ENCODE results near the gene LRRC25. TPM values are rescaled to one million over a fixed set of nuclear protein-coding genes. Genes with fewer than 3 reads are reported as not detected.

The LRRC25 gene
- polyA plus RNA-seq, 2 of the 4 experiments (the other 2 are of a cell fraction), result not detected

GRCh38 chr19:18434411-18435175 is 37.2 kb upstream of the LRRC25 start:
- H3K4me2 ChIP-seq, result no peak overlapping the region
- no peak overlapping the region for H3K4me3 ChIP-seq
- peaks cover 23% of the 10 kb centered on the region for H3K4me1 ChIP-seq
- no peak for ATAC-seq
- 93% methylated on average over 21 of the region's 21 CpGs for WGBS (ENCODE audit: missing lambda C conversion rate)
- no peak overlapping the region for H3K27ac ChIP-seq
- CTCF ChIA-PET, result interaction anchor here (0.7 to 1.7 kb wide), 7 partner anchors 15 to 154 kb away, joined by 3 to 8 read pairs (median 3); partner anchors contain the start of genes REX1BD and SSBP4
- H3K9me3 ChIP-seq, result no peaks in the 10 kb centered on the region
- FAIRE-seq, result no peak
- no peak for TF ChIP-seq ZFP36 (IDR thresholded peaks at IDR 0.05; ENCODE audit: borderline replicate concordance, partially characterized antibody)
- no peak for DNase-seq (ENCODE audit: low read depth in 1 of 2, low spot score in 1 of 2)
- POLR2A ChIA-PET, result no interaction called here

DNA sequence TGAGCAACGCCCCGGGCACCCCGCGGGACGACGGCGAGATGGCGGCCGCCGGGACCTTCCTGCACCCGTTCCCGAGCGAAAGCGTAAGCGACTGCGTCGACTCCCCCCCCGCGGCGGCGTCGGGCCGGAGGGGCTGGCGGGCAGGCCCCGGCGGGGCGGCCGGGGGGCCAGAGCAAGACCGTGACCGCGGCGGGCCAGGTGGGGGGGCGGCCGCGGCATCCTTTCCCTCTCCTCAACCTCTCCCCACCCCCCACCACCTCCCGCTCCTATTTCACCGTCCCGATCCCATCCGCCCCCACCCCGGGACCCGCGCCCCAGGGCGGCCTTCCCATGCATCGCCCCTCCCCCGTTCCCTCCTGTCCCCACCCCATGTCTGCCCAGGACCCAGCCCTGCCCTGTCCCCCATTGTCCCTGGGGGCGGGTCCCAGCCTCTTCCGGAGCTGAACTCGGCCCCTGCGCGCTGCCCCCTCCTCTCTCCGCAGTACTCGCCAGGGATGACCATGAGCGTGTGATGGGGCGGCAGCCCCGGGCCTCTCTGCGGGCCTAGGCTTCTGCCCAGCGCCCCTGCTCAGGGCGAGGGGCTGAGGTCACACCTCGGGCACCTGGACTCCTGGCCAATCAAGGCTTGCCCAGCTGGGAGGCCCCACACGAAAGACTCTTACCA is 36.4 kb upstream of the LRRC25 start:
- ATAC-seq (no peak), FAIRE-seq (no peak), DNase-seq (ENCODE audit: low read depth in 1 of 2, low spot score in 1 of 2) (no peak)
- H3K4me3 ChIP-seq, result no peak overlapping the region
- H3K9me3 ChIP-seq, result no peaks in the 10 kb centered on the region
- H3K27ac ChIP-seq, result no peak overlapping the region
- H3K4me1 ChIP-seq, result peaks cover 20% of the 10 kb centered on the region
- 78% methylated on average over 21 of the region's 60 CpGs for WGBS (ENCODE audit: missing lambda C conversion rate)
- no peak overlapping the region for H3K4me2 ChIP-seq
- CTCF ChIA-PET, result interaction anchor here (0.9 to 1.7 kb wide), 4 partner anchors 14 to 155 kb away, joined by 3 to 4 read pairs (median 3); partner anchors contain the start of genes REX1BD and SSBP4
- POLR2A ChIA-PET, result no interaction called here
- TF ChIP-seq KDM5A (IDR thresholded peaks at IDR 0.05) (no peak), RNF2 (IDR thresholded peaks at IDR 0.05; ENCODE audit: borderline replicate concordance, low read depth) (no peak), MAZ (IDR thresholded peaks at IDR 0.05; ENCODE audit: borderline replicate concordance, low read depth, low read length) (no peak), RFX5 (IDR thresholded peaks at IDR 0.05) (no peak), ZSCAN20 (CRISPR knock-in tag; IDR thresholded peaks at IDR 0.05) (no peak), REST (IDR thresholded peaks at IDR 0.05) (no peak), EHF (CRISPR knock-in tag; IDR thresholded peaks at IDR 0.05) (no peak), RAD21 (conservative IDR thresholded peaks at IDR 0.05 in 1 of 2, IDR thresholded peaks at IDR 0.05 in 1 of 2) (no peak), HOXB5 (CRISPR knock-in tag; IDR thresholded peaks at IDR 0.05) (no peak), CEBPB (IDR thresholded peaks at IDR 0.05) (no peak), HEYL (CRISPR knock-in tag; IDR thresholded peaks at IDR 0.05) (no peak), NR3C1 (IDR thresholded peaks at IDR 0.05) (no peak), SREBF2 (IDR thresholded peaks at IDR 0.05) (no peak), POLR2A (IDR thresholded peaks at IDR 0.05; ENCODE audit: low read length) (no peak)
- TF ChIP-seq, protein P1, sequence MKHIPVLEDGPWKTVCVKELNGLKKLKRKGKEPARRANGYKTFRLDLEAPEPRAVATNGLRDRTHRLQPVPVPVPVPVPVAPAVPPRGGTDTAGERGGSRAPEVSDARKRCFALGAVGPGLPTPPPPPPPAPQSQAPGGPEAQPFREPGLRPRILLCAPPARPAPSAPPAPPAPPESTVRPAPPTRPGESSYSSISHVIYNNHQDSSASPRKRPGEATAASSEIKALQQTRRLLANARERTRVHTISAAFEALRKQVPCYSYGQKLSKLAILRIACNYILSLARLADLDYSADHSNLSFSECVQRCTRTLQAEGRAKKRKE (CRISPR knock-in tag; IDR thresholded peaks at IDR 0.05; ENCODE audit: low read depth), result no peak
- TF ChIP-seq, protein P2, sequence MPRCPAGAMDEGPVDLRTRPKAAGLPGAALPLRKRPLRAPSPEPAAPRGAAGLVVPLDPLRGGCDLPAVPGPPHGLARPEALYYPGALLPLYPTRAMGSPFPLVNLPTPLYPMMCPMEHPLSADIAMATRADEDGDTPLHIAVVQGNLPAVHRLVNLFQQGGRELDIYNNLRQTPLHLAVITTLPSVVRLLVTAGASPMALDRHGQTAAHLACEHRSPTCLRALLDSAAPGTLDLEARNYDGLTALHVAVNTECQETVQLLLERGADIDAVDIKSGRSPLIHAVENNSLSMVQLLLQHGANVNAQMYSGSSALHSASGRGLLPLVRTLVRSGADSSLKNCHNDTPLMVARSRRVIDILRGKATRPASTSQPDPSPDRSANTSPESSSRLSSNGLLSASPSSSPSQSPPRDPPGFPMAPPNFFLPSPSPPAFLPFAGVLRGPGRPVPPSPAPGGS (IDR thresholded peaks at IDR 0.05), result no peak

Measured in A549 (cell line).